HG03521 (cell line): ENCODE results near the gene TBC1D2B.

Source experiments
- ATAC-seq: cut with Tn5 transposase; IDR thresholded peaks from one replicate; pipeline ENCODE4 v1.9.1; 2021; ENCODE audit warnings: mild to moderate bottlenecking, moderate library complexity; ENCODE audit not compliant: unreplicated experiment

Gene TBC1D2B

GRCh38 chr15:78098131-78098755, 20.7 kb upstream of the TBC1D2B start:
- ATAC-seq, result no peak

GRCh38 chr15:78097667-78098066, 20.2 kb upstream of the TBC1D2B start:
- ATAC-seq, result no peak

- ATAC-seq, result no peak
Measured at GRCh38 chr15:78093242-78094020, 15.9 kb upstream of the TBC1D2B start.

- ATAC-seq, result no peak
Measured at GRCh38 chr15:78092261-78093041, 14.9 kb upstream of the TBC1D2B start, which contains the start of gene SH2D7. TSS of gene SH2D7 (plus strand) at chr15:78092561. CDS start at chr15:78092585, 24 bp downstream.

DNA sequence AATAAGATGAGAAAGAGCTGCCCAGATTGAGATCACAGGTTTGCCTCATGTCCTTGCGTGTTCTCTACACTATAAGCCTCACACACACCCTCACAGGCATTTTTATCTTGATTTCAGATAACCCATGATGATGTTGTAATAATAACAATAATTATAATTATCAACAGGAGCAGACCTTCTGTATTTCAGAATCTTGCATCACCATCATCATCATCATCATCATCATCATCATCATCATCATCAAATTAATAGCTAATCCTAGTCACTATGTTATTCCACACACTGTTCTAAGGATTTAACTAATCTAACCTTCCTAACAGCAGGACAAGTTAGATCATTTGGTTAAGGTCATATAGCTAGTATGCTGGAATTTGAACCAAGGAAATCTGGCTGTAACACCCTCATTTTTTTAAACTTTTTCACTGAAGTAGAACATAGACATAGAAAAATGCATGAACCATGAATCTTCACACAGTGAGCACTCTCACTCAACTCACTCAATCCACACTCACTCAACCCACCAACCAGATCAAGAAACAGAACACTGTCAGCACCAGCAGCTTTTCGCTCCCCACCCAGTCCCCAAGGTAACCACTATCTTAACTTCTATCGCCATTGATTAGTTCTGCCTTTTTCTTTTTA, 13.0 kb upstream of the TBC1D2B start:
- ATAC-seq, result no peak

DNA sequence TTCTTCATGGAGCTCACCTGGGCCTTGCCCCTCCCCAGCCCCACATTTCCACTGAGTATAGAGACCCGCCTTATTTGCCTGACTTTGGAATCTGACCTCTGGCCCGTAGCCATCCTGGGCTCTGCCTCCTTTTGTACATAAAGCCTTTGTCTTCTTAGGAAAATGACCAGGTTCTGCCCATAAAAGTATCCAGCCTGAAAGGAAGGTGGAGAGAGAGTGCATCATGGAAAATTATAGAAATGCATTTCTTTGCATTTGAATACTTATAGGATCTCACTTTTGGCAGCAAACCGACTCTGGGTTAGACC, 11.2 kb upstream of the TBC1D2B start:
- no peak for ATAC-seq

GRCh38 chr15:78087951-78088772, 10.7 kb upstream of the TBC1D2B start:
- no peak for ATAC-seq

DNA sequence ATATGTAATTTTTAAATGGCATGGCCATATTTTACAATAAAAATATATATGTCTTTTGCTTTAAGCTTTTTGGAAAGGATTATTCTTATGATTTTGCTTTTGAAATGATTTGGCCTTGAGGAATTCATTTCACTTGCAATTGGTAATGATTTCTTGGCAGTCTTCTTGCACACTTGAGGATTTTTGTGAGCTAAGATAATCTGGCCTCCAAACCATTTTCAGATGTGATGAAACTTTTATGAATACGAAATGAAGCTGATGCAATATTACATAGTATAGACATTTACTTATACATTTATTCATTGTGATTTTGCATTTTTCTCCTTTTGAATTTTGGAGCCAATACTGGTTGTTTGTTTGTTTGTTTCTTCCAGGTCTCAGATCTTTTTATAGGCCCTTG, 8.4 kb upstream of the TBC1D2B start:
- no peak for ATAC-seq

DNA sequence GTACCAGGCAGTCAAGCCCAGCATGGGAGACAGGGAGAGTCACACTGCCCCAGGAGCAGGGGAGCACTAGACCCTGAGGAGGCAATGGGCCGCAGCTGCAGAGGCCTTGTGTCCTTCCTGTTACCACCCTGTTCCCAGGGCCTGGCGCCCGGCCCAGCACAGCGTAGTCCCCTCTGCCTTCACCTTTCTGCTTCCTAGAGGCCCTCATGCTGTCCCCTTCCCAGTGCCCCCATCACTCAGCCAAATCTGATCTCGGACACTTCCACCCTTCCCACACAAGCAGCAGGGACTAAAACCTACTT, 6.9 kb upstream of the TBC1D2B start:
- ATAC-seq, result no peak

DNA sequence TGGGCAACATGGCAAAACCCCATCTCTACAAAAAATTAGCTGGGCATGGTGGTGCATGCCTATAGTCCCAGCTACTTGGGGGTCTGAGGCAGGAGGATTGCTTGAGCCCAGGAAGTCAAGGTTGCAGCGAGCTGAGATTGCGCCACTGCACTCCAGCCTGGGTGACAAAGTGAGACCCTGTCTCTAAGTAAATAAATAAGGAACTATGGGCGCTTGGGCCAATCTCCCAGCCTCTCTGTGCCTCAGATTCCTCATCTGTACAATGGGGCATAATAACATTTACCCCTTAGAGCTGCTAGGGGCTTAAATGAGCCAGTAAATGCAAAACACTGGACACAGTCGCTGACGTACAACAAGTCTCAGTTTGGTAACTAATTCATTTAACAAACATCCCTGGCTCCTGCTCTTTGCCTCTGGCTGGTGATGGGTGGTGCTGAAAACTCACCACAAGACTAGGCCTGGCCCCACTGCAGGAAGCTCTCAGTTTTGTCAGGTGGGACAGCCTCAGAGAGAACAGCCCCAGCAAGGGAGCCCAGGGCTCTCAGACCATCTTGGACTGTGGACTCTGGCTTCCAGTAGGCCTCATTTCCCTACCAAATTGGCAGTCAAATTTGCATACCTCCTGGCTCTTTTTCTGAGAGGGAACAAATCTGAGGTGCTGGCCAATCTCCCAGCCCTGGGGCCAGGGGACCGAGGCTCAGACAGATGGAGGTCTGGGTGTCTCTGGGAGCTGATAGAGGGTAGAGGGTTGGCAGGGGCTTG, 6.4 kb upstream of the TBC1D2B start:
- no peak for ATAC-seq

GRCh38 chr15:78083186-78083585, 5.7 kb upstream of the TBC1D2B start:
- ATAC-seq, result no peak

DNA sequence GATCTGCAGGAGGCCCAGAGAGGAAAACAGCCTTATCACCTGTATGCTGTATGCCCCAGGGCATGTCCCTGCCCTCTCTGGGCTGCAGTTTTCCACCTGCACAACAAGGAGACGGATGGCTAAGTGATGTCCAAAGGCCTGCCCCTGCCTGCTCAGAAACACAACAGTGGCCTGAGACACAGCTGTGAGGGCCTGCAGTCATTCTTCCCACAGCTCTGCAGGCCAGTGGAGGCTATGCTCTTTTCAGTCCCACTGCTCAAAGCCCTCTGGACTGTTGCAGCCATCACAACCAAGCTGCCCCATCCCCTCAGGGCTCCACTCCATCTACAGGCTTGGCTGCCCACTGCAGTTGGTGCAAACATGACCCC, 5.2 kb upstream of the TBC1D2B start:
- ATAC-seq, result no peak

DNA sequence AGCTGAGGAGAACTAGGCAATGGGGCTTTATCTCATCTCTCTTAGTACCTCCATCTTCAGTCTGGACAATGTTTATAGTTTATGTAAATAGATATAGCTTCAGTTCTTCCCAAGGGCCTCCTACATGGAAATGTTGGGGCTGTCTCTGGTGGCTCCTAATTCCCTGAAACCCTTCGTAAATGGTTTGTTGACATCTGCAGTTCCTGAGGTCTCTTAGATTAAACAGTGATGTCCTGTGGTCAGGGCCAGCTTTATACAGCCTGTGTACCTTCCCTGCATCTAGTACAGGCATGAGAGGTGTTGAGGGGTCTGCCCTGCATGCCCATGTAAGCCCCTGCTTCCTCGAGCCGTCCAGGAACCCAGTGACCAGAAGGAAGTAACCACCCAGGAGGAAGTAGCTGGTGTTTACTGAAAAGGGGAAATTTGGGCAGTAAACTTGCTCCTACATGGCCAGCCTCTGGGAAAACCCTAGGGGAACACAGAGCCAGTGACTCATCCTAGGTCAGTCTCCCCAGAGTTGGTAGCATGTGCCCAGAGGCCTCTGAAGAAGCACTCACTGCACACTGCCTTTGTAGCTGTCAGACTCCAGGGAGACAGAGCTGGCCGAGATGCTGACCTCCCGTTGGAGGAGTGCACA, 4.7 kb upstream of the TBC1D2B start:
- no peak for ATAC-seq

GRCh38 chr15:78080088-78080460, 2.6 kb upstream of the TBC1D2B start:
- no peak for ATAC-seq

- no peak for ATAC-seq
Measured at GRCh38 chr15:78079298-78080087, 2.0 kb upstream of the TBC1D2B start.

- no peak for ATAC-seq
Measured at GRCh38 chr15:78077871-78078210, 330 bp upstream of the TBC1D2B start.

- ATAC-seq, result no peak
Measured at GRCh38 chr15:78076231-78077052, 1.1 kb downstream of the TBC1D2B start.
